Activated naive CD4-positive, alpha-beta T cell treated with anti-CD3 and anti-CD28 coated beads for 36 hours (primary cell): ENCODE measurements around the gene DNAH11. TPM values are rescaled to one million over a fixed set of nuclear protein-coding genes. Genes with fewer than 3 reads are reported as not detected.
"Not testable (repeated sequence)": the region's sequence is repeated elsewhere in the genome, so short reads cannot be mapped to it uniquely, and the experiment has no call there.

ENCODE experiments used
- CTCF ChIA-PET: fragments of 350-600 bp; sonication (Branson Sonifier 250); formaldehyde crosslinking; loops from one replicate; lab custom pipeline; 2021; ENCODE audit warnings: antibody characterized with exemption; lab: Charles Lee
- DNase-seq: peaks from one replicate; pipeline ENCODE4 v3.0.0-alpha.2; 2020
- H3K27ac Mint-ChIP-seq: one replicate; pipeline ENCODE4 v1.8.0; 2021; ENCODE audit warnings: mild to moderate bottlenecking, mixed read lengths
- H3K27me3 Mint-ChIP-seq: one replicate; pipeline ENCODE4 v1.8.0; 2021; ENCODE audit warnings: low read depth, mixed read lengths
- H3K36me3 Mint-ChIP-seq: one replicate; pipeline ENCODE4 v1.8.0; 2021; ENCODE audit warnings: low read depth, mixed read lengths
- H3K4me1 Mint-ChIP-seq: one replicate; pipeline ENCODE4 v1.8.0; 2021; ENCODE audit warnings: low read depth, mixed read lengths
- H3K4me3 Mint-ChIP-seq: one replicate; pipeline ENCODE4 v1.8.0; 2021; ENCODE audit warnings: mild to moderate bottlenecking, moderate library complexity, mixed read lengths
- H3K9me3 Mint-ChIP-seq: one replicate; pipeline ENCODE4 v1.8.0; 2021; ENCODE audit warnings: mixed read lengths
- intact Hi-C: fragments of 100-400 bp; cut with micrococcal nuclease; formaldehyde crosslinking; loops from one replicate; pipeline ENCODE4 v1.15.1; 2023
- total RNA-seq, 2 experiments: library from RNA; stranded (reverse); gene quantifications; one replicate each; pipeline ENCODE4 v1.2.3, GENCODE V29; 2021

DNAH11 gene
- total RNA-seq, 2 experiments from 2014 or later: 0.02 TPM

- peaks cover 35% of the 10 kb centered on the region for H3K36me3 Mint-ChIP-seq
- no peak overlapping the region for H3K27ac Mint-ChIP-seq
- peaks cover 5% of the 10 kb centered on the region for H3K9me3 Mint-ChIP-seq
- H3K4me3 Mint-ChIP-seq: no peak overlapping the region
- no peak for DNase-seq
- CTCF ChIA-PET: interaction anchor here (0.6 kb wide), 1 partner anchor 17 kb away, joined by 4 read pairs; no protein-coding TSS in a partner anchor
- intact Hi-C loops: no loop called here
- no peaks in the 10 kb centered on the region for H3K27me3 Mint-ChIP-seq
- H3K4me1 Mint-ChIP-seq: peaks cover 20% of the 10 kb centered on the region
Observed at GRCh38 chr7:21927693-21928092, 384.9 kb downstream of the DNAH11 start.

GRCh38 chr7:21933293-21933692, 390.5 kb downstream of the DNAH11 start:
- peaks cover 14% of the 10 kb centered on the region for H3K9me3 Mint-ChIP-seq
- H3K4me3 Mint-ChIP-seq, H3K27me3 Mint-ChIP-seq, CTCF ChIA-PET, DNase-seq, H3K27ac Mint-ChIP-seq: not testable (repeated sequence)
- peaks cover 44% of the 10 kb centered on the region for H3K4me1 Mint-ChIP-seq
- intact Hi-C loops: loop anchor here (10.0 kb wide), 1 partner anchor 1442 kb away; no protein-coding TSS in a partner anchor
- H3K36me3 Mint-ChIP-seq: peaks cover 61% of the 10 kb centered on the region

GRCh38 chr7:21934808-21935207, 392.0 kb downstream of the DNAH11 start:
- peaks cover 48% of the 10 kb centered on the region for H3K4me1 Mint-ChIP-seq
- CTCF ChIA-PET: no interaction called here
- no peak overlapping the region for H3K27ac Mint-ChIP-seq
- peaks cover 55% of the 10 kb centered on the region for H3K36me3 Mint-ChIP-seq
- DNase-seq: no peak
- peaks cover 13% of the 10 kb centered on the region for H3K9me3 Mint-ChIP-seq
- no peak overlapping the region for H3K4me3 Mint-ChIP-seq
- H3K27me3 Mint-ChIP-seq: no peaks in the 10 kb centered on the region
- intact Hi-C loops: loop anchor here (10.0 kb wide), 1 partner anchor 1440 kb away; no protein-coding TSS in a partner anchor

GRCh38 chr7:21938463-21938862, 395.6 kb downstream of the DNAH11 start:
- Mint-ChIP-seq H3K27ac (peak overlapping the region; percentile 77), H3K27me3 (no peaks in the 10 kb centered on the region), H3K4me1 (peaks cover 69% of the 10 kb centered on the region), H3K36me3 (peaks cover 44% of the 10 kb centered on the region), H3K4me3 (no peak overlapping the region), H3K9me3 (peaks cover 7% of the 10 kb centered on the region)
- CTCF ChIA-PET: interaction anchor here (1.4 kb wide), 1 partner anchor 15 kb away, joined by 4 read pairs; no protein-coding TSS in a partner anchor
- intact Hi-C loops: loop anchor here (2.0 to 10.0 kb wide), 3 partner anchors 62 to 1436 kb away; no protein-coding TSS in a partner anchor
- DNase-seq: no peak

GRCh38 chr7:21939136-21939857, 396.5 kb downstream of the DNAH11 start:
- no peaks in the 10 kb centered on the region for H3K27me3 Mint-ChIP-seq
- peak; percentile 84 for DNase-seq
- CTCF ChIA-PET: interaction anchor here (0.6 to 1.4 kb wide), 4 partner anchors 16 to 682 kb away, joined by 3 to 4 read pairs (median 3); no protein-coding TSS in a partner anchor
- H3K4me1 Mint-ChIP-seq: peaks cover 72% of the 10 kb centered on the region
- peak overlapping the region; percentile 13 for H3K4me3 Mint-ChIP-seq
- peaks cover 7% of the 10 kb centered on the region for H3K9me3 Mint-ChIP-seq
- intact Hi-C loops: loop anchor here (1.0 to 10.0 kb wide), 11 partner anchors 41 to 1436 kb away; partner anchors contain the start of gene MALSU1
- peaks cover 41% of the 10 kb centered on the region for H3K36me3 Mint-ChIP-seq
- H3K27ac Mint-ChIP-seq: peak overlapping the region; percentile 77

GRCh38 chr7:21939858-21940372, 397.1 kb downstream of the DNAH11 start:
- H3K27me3 Mint-ChIP-seq: no peaks in the 10 kb centered on the region
- H3K27ac Mint-ChIP-seq: peak overlapping the region; percentile 77
- H3K4me1 Mint-ChIP-seq: peaks cover 69% of the 10 kb centered on the region
- DNase-seq: no peak
- H3K4me3 Mint-ChIP-seq: peak overlapping the region; percentile 13
- H3K9me3 Mint-ChIP-seq: peaks cover 7% of the 10 kb centered on the region
- intact Hi-C loops: loop anchor here (1.0 to 10.0 kb wide), 15 partner anchors 42 to 1655 kb away; partner anchors contain the start of genes CCDC126, HYCC1, KLHL7 and MALSU1
- CTCF ChIA-PET: interaction anchor here (0.6 to 1.4 kb wide), 5 partner anchors 12 to 683 kb away, joined by 3 to 4 read pairs (median 3); no protein-coding TSS in a partner anchor
- peaks cover 38% of the 10 kb centered on the region for H3K36me3 Mint-ChIP-seq

- peak; percentile 19 for DNase-seq
- Mint-ChIP-seq H3K4me3 (peak overlapping the region; percentile 32), H3K9me3 (peaks cover 2% of the 10 kb centered on the region), H3K27me3 (no peaks in the 10 kb centered on the region), H3K4me1 (peaks cover 68% of the 10 kb centered on the region), H3K27ac (no peak overlapping the region), H3K36me3 (peaks cover 27% of the 10 kb centered on the region)
- intact Hi-C loops: loop anchor here (10.0 kb wide), 4 partner anchors 943 to 1653 kb away; partner anchors contain the start of genes CCDC126, HYCC1 and KLHL7
- CTCF ChIA-PET: no interaction called here
Observed at GRCh38 chr7:21941611-21942141, 398.8 kb downstream of the DNAH11 start.

GRCh38 chr7:21942955-21943354, 400.1 kb downstream of the DNAH11 start:
- Mint-ChIP-seq H3K4me1 (peaks cover 77% of the 10 kb centered on the region), H3K36me3 (peaks cover 17% of the 10 kb centered on the region)
- CTCF ChIA-PET: interaction anchor here (0.6 to 1.1 kb wide), 2 partner anchors 173 to 176 kb away, joined by 3 to 4 read pairs; no protein-coding TSS in a partner anchor

GRCh38 chr7:21943436-21943835, 400.6 kb downstream of the DNAH11 start:
- CTCF ChIA-PET: interaction anchor here (1.0 to 1.1 kb wide), 2 partner anchors 176 to 339 kb away, joined by 3 to 4 read pairs; no protein-coding TSS in a partner anchor
- Mint-ChIP-seq H3K9me3 (no peaks in the 10 kb centered on the region), H3K4me1 (peaks cover 77% of the 10 kb centered on the region), H3K27me3 (no peaks in the 10 kb centered on the region), H3K27ac (no peak overlapping the region), H3K36me3 (peaks cover 14% of the 10 kb centered on the region), H3K4me3 (peak overlapping the region; percentile 23)
- DNase-seq: no peak
- intact Hi-C loops: loop anchor here (10.0 kb wide), 4 partner anchors 941 to 1651 kb away; partner anchors contain the start of genes CCDC126, HYCC1 and KLHL7

More at GRCh38 chr7:21942955-21943354, 400.1 kb downstream of the DNAH11 start:
- no peak for DNase-seq
- no peak overlapping the region for H3K27ac Mint-ChIP-seq
- no peaks in the 10 kb centered on the region for H3K9me3 Mint-ChIP-seq
- peak overlapping the region; percentile 23 for H3K4me3 Mint-ChIP-seq
- H3K27me3 Mint-ChIP-seq: no peaks in the 10 kb centered on the region
- intact Hi-C loops: loop anchor here (10.0 kb wide), 4 partner anchors 942 to 1652 kb away; partner anchors contain the start of genes CCDC126, HYCC1 and KLHL7

- Mint-ChIP-seq H3K27ac (peak overlapping the region; percentile 84), H3K27me3 (no peaks in the 10 kb centered on the region), H3K4me3 (peak overlapping the region; percentile 86), H3K4me1 (peaks cover 71% of the 10 kb centered on the region), H3K9me3 (no peaks in the 10 kb centered on the region), H3K36me3 (peaks cover 13% of the 10 kb centered on the region)
- intact Hi-C loops: loop anchor here (5.0 to 10.0 kb wide), 6 partner anchors 137 to 1650 kb away; partner anchors contain the start of genes CCDC126, HYCC1, KLHL7 and SP8
- CTCF ChIA-PET: interaction anchor here (0.6 to 1.0 kb wide), 4 partner anchors 17 to 993 kb away, joined by 3 to 4 read pairs (median 4); no protein-coding TSS in a partner anchor
- peak; percentile 67 for DNase-seq
Observed at GRCh38 chr7:21944616-21945453, 402.0 kb downstream of the DNAH11 start.
